ENCODE data around the gene OXSR1.
"Not testable (repeated sequence)": the region's sequence is repeated elsewhere in the genome, so short reads cannot be mapped to it uniquely, and the experiment has no call there.

The OXSR1 gene

GRCh38 chr3:38235466-38235865 is 70.1 kb downstream of the OXSR1 start:
- FAIRE-seq, result no peak

- no peak for FAIRE-seq
These were observed 73.2 kb downstream of the OXSR1 start for GRCh38 chr3:38238416-38239008.

- FAIRE-seq, result not testable (repeated sequence)
These were observed 77.5 kb downstream of the OXSR1 start for GRCh38 chr3:38242812-38243211.

- no peak for FAIRE-seq
These were observed 80.6 kb downstream of the OXSR1 start for GRCh38 chr3:38245930-38246329.

GRCh38 chr3:38247366-38248035 is 82.2 kb downstream of the OXSR1 start:
- FAIRE-seq, result no peak

- no peak for FAIRE-seq
These were observed 84.9 kb downstream of the OXSR1 start for GRCh38 chr3:38250198-38250597.

- FAIRE-seq, result no peak
These were observed 85.9 kb downstream of the OXSR1 start for GRCh38 chr3:38251197-38251596.

GRCh38 chr3:38253704-38254103 is 88.4 kb downstream of the OXSR1 start:
- FAIRE-seq, result no peak

GRCh38 chr3:38254872-38255271 is 89.5 kb downstream of the OXSR1 start:
- FAIRE-seq, result no peak

GRCh38 chr3:38255627-38256026 is 90.3 kb downstream of the OXSR1 start:
- no peak for FAIRE-seq

GRCh38 chr3:38257583-38257982 is 92.2 kb downstream of the OXSR1 start:
- no peak for FAIRE-seq

- FAIRE-seq, result no peak
These were observed 95.1 kb downstream of the OXSR1 start for GRCh38 chr3:38260474-38260873.

GRCh38 chr3:38264353-38264771 is 99.0 kb downstream of the OXSR1 start:
- no peak for FAIRE-seq

GRCh38 chr3:38264779-38265178 is 99.4 kb downstream of the OXSR1 start:
- FAIRE-seq, result no peak

- no peak for FAIRE-seq
These were observed 100.4 kb downstream of the OXSR1 start, which contains the start of gene SLC22A13 for GRCh38 chr3:38265604-38266307. Gene SLC22A13, plus strand, starts transcription at chr3:38265812. Its CDS starts 49 bp downstream, at chr3:38265861.

- no peak for FAIRE-seq
These were observed 101.5 kb downstream of the OXSR1 start for GRCh38 chr3:38266810-38267209.

- no peak for FAIRE-seq
These were observed 102.3 kb downstream of the OXSR1 start for GRCh38 chr3:38267662-38268061.

- no peak for FAIRE-seq
These were observed 102.8 kb downstream of the OXSR1 start for GRCh38 chr3:38268087-38268486.

- no peak for FAIRE-seq
These were observed 103.2 kb downstream of the OXSR1 start for GRCh38 chr3:38268522-38268921.

GRCh38 chr3:38270606-38271005 is 105.3 kb downstream of the OXSR1 start:
- no peak for FAIRE-seq

- FAIRE-seq, result no peak
These were observed 106.2 kb downstream of the OXSR1 start for GRCh38 chr3:38271553-38271952.

GRCh38 chr3:38274864-38275649 is 109.7 kb downstream of the OXSR1 start:
- FAIRE-seq, result no peak

- no peak for FAIRE-seq
These were observed 110.3 kb downstream of the OXSR1 start for GRCh38 chr3:38275658-38276057.
